MCF 10A (cell line): ENCODE measurements around the gene ULBP2. TPM values are rescaled to one million over a fixed set of nuclear protein-coding genes. Genes with fewer than 3 reads are reported as not detected.

Source experiments
- BruUV-seq: library from RNA; stranded (reverse); fragments of 400-500 nt; replicated peaks from 2 replicates; lab custom pipeline; 2021; lab: Mats Ljungman, UMichigan
- CTCF ChIA-PET: fragments of 300-600 bp; sonication (Branson Sonifier 250); formaldehyde crosslinking; extraction: SDS; loops from one replicate; lab custom pipeline; 2021; ENCODE audit warnings: antibody characterized with exemption, inconsistent platforms; lab: Yijun Ruan, JAX
- POLR2A ChIA-PET: fragments of 300-600, 350-650 bp; sonication (Branson Sonifier 250); formaldehyde crosslinking; extraction: SDS; loops from one replicate; lab custom pipeline; 2020; ENCODE audit warnings: antibody characterized with exemption, inconsistent platforms; lab: Yijun Ruan, JAX
- DNase-seq: peaks from one replicate; pipeline ENCODE4 v3.0.0-alpha.2; 2018; ENCODE audit not compliant: unreplicated experiment
- H3K27ac Mint-ChIP-seq: one replicate; pipeline ENCODE4 v1.8.0; 2022; ENCODE audit warnings: mild to moderate bottlenecking, low read depth, mixed read lengths; ENCODE audit not compliant: unreplicated experiment
- H3K27me3 Mint-ChIP-seq: one replicate; pipeline ENCODE4 v1.8.0; 2022; ENCODE audit warnings: mixed read lengths; ENCODE audit not compliant: insufficient read depth, unreplicated experiment
- H3K36me3 Mint-ChIP-seq: one replicate; pipeline ENCODE4 v1.8.0; 2022; ENCODE audit warnings: mild to moderate bottlenecking, moderate library complexity, mixed read lengths; ENCODE audit not compliant: insufficient read depth, unreplicated experiment
- H3K4me1 Mint-ChIP-seq: one replicate; pipeline ENCODE4 v1.8.0; 2022; ENCODE audit warnings: mixed read lengths; ENCODE audit not compliant: insufficient read depth, unreplicated experiment
- H3K4me3 Mint-ChIP-seq: one replicate; pipeline ENCODE4 v1.8.0; 2022; ENCODE audit warnings: mild to moderate bottlenecking, moderate library complexity, mixed read lengths; ENCODE audit not compliant: unreplicated experiment
- H3K9me3 Mint-ChIP-seq: one replicate; pipeline ENCODE4 v1.8.0; 2022; ENCODE audit warnings: mixed read lengths; ENCODE audit not compliant: unreplicated experiment
- CTCF ChIP-seq: fragments of 200-600 bp; IDR thresholded peaks from one replicate; pipeline ENCODE4 v1.8.0; 2022; ENCODE audit warnings: antibody characterized with exemption, mild to moderate bottlenecking; ENCODE audit not compliant: unreplicated experiment
- intact Hi-C: fragments of 100-400 bp; cut with micrococcal nuclease; formaldehyde crosslinking; loops from 2 replicates; pipeline ENCODE4 v1.14.1; 2022
- total RNA-seq: library from RNA; stranded (reverse); gene quantifications from 2 replicates; pipeline ENCODE4 v1.2.3, GENCODE V29; 2022

The ULBP2 gene
- total RNA-seq, 1 experiment from 2014 or later: 3.1 TPM

- Mint-ChIP-seq H3K36me3 (no peaks in the 10 kb centered on the region), H3K4me1 (no peaks in the 10 kb centered on the region), H3K27me3 (peaks cover 53% of the 10 kb centered on the region), H3K9me3 (no peaks in the 10 kb centered on the region), H3K27ac (no peak overlapping the region), H3K4me3 (no peak overlapping the region)
- BruUV-seq: no TSS peak
- intact Hi-C loops: no loop called here
- DNase-seq: no peak
- CTCF ChIA-PET: no interaction called here
- TF ChIP-seq CTCF: no peak
- POLR2A ChIA-PET: no interaction called here
Measured at GRCh38 chr6:149974825-149975224, 33.0 kb downstream of the ULBP2 start.

GRCh38 chr6:149975400-149975799, 33.6 kb downstream of the ULBP2 start:
- peaks cover 47% of the 10 kb centered on the region for H3K27me3 Mint-ChIP-seq
- no peak for TF ChIP-seq CTCF
- no peaks in the 10 kb centered on the region for H3K36me3 Mint-ChIP-seq
- intact Hi-C loops: no loop called here
- BruUV-seq: no TSS peak
- no peak overlapping the region for H3K27ac Mint-ChIP-seq
- POLR2A ChIA-PET: no interaction called here
- no peaks in the 10 kb centered on the region for H3K4me1 Mint-ChIP-seq
- CTCF ChIA-PET: no interaction called here
- H3K4me3 Mint-ChIP-seq: no peak overlapping the region
- DNase-seq: no peak
- H3K9me3 Mint-ChIP-seq: no peaks in the 10 kb centered on the region

GRCh38 chr6:149977221-149977620, 35.4 kb downstream of the ULBP2 start:
- Mint-ChIP-seq H3K4me1 (no peaks in the 10 kb centered on the region), H3K36me3 (no peaks in the 10 kb centered on the region), H3K4me3 (no peak overlapping the region), H3K27ac (no peak overlapping the region), H3K27me3 (peaks cover 56% of the 10 kb centered on the region), H3K9me3 (no peaks in the 10 kb centered on the region)
- ChIA-PET CTCF (no interaction called here), POLR2A (no interaction called here)
- BruUV-seq: no TSS peak
- intact Hi-C loops: no loop called here
- no peak for DNase-seq
- TF ChIP-seq CTCF: no peak

- no peak overlapping the region for H3K27ac Mint-ChIP-seq
- no peaks in the 10 kb centered on the region for H3K9me3 Mint-ChIP-seq
- no TSS peak for BruUV-seq
Measured at GRCh38 chr6:149978610-149979009, 36.8 kb downstream of the ULBP2 start.

More at GRCh38 chr6:149978610-149979009, 36.8 kb downstream of the ULBP2 start:
- no peak for TF ChIP-seq CTCF
- Mint-ChIP-seq H3K4me1 (no peaks in the 10 kb centered on the region), H3K36me3 (no peaks in the 10 kb centered on the region), H3K27me3 (peaks cover 70% of the 10 kb centered on the region), H3K4me3 (no peak overlapping the region)
- DNase-seq: no peak
- CTCF ChIA-PET: interaction anchor here (0.6 kb wide), 1 partner anchor 73 kb away, joined by 3 read pairs; no protein-coding TSS in a partner anchor
- POLR2A ChIA-PET: no interaction called here
- intact Hi-C loops: no loop called here
